HFFc6 (cell line): Measurements from ENCODE around the gene CTXND1. TPM values are rescaled to one million over a fixed set of nuclear protein-coding genes. Genes with fewer than 3 reads are reported as not detected.
A peak's percentile ranks its signal among the peaks of the same experiment; 100 is the strongest.

ENCODE experiments used
- DNase-seq: peaks from one replicate; pipeline ENCODE4 v3.0.0-alpha.2; 2018
- H3K27ac Mint-ChIP-seq: 2 replicates; pipeline ENCODE4 v1.8.0; 2020; ENCODE audit warnings: mild to moderate bottlenecking, mixed read lengths
- H3K27me3 Mint-ChIP-seq: 2 replicates; pipeline ENCODE4 v1.8.0; 2021; ENCODE audit warnings: mild to moderate bottlenecking, moderate library complexity, mixed read lengths; ENCODE audit not compliant: insufficient read depth
- H3K36me3 Mint-ChIP-seq: 2 replicates; pipeline ENCODE4 v1.8.0; 2021; ENCODE audit warnings: low read depth, mixed read lengths
- H3K4me1 Mint-ChIP-seq: 2 replicates; pipeline ENCODE4 v1.8.0; 2020; ENCODE audit warnings: low read depth, mixed read lengths
- H3K4me3 Mint-ChIP-seq: 2 replicates; pipeline ENCODE4 v1.8.0; 2020; ENCODE audit warnings: mild to moderate bottlenecking, moderate library complexity, mixed read lengths
- H3K9me3 Mint-ChIP-seq: 2 replicates; pipeline ENCODE4 v1.8.0; 2020; ENCODE audit warnings: mild to moderate bottlenecking, mixed read lengths
- CTCF ChIP-seq: fragments of 200-600 bp; sonication (generic); IDR thresholded peaks from 2 replicates; pipeline ENCODE4 v1.5.0; 2021; ENCODE audit warnings: antibody characterized with exemption, mild to moderate bottlenecking
- total RNA-seq, 6 experiments: library from RNA; stranded (reverse); fragmentation: NEBNext Ultra II Directional; extraction: Animal tissue kit (Norgen Biotek cat#: 25700); gene quantifications; 2 replicates in 1 of 6; 3 replicates in 5 of 6; pipeline ENCODE4 v1.2.3, GENCODE V29; 2021

The CTXND1 gene
- total RNA-seq, 6 experiments from 2014 or later: not detected

GRCh38 chr15:80266745-80267144 lies 14.7 kb upstream of the CTXND1 start:
- Mint-ChIP-seq H3K27ac (no peak overlapping the region), H3K9me3 (no peaks in the 10 kb centered on the region), H3K4me1 (no peaks in the 10 kb centered on the region), H3K4me3 (no peak overlapping the region), H3K36me3 (no peaks in the 10 kb centered on the region), H3K27me3 (peaks cover 20% of the 10 kb centered on the region)
- TF ChIP-seq CTCF: no peak
- no peak for DNase-seq

GRCh38 chr15:80266113-80266512 lies 14.1 kb upstream of the CTXND1 start:
- H3K4me3 Mint-ChIP-seq: no peak overlapping the region
- no peak for DNase-seq
- no peak for TF ChIP-seq CTCF
- no peaks in the 10 kb centered on the region for H3K36me3 Mint-ChIP-seq
- no peaks in the 10 kb centered on the region for H3K9me3 Mint-ChIP-seq
- H3K27me3 Mint-ChIP-seq: peaks cover 18% of the 10 kb centered on the region
- no peak overlapping the region for H3K27ac Mint-ChIP-seq
- H3K4me1 Mint-ChIP-seq: no peaks in the 10 kb centered on the region

- peaks cover 20% of the 10 kb centered on the region for H3K27me3 Mint-ChIP-seq
- no peaks in the 10 kb centered on the region for H3K36me3 Mint-ChIP-seq
- peak; percentile 5 for DNase-seq
- H3K27ac Mint-ChIP-seq: no peak overlapping the region
- no peaks in the 10 kb centered on the region for H3K9me3 Mint-ChIP-seq
- no peaks in the 10 kb centered on the region for H3K4me1 Mint-ChIP-seq
- no peak overlapping the region for H3K4me3 Mint-ChIP-seq
- no peak for TF ChIP-seq CTCF
Measured at GRCh38 chr15:80265021-80265420, 13.0 kb upstream of the CTXND1 start.

GRCh38 chr15:80264031-80264430 lies 12.0 kb upstream of the CTXND1 start:
- TF ChIP-seq CTCF: no peak
- Mint-ChIP-seq H3K4me3 (no peak overlapping the region), H3K36me3 (no peaks in the 10 kb centered on the region), H3K27me3 (peaks cover 22% of the 10 kb centered on the region), H3K9me3 (no peaks in the 10 kb centered on the region), H3K4me1 (no peaks in the 10 kb centered on the region), H3K27ac (no peak overlapping the region)
- DNase-seq: peak; percentile 6

GRCh38 chr15:80260551-80260950 lies 8.5 kb upstream of the CTXND1 start:
- H3K9me3 Mint-ChIP-seq: no peaks in the 10 kb centered on the region
- no peaks in the 10 kb centered on the region for H3K4me1 Mint-ChIP-seq
- H3K4me3 Mint-ChIP-seq: no peak overlapping the region
- no peak overlapping the region for H3K27ac Mint-ChIP-seq
- H3K36me3 Mint-ChIP-seq: no peaks in the 10 kb centered on the region
- TF ChIP-seq CTCF: no peak
- no peak for DNase-seq
- H3K27me3 Mint-ChIP-seq: peaks cover 21% of the 10 kb centered on the region

GRCh38 chr15:80259942-80260510 lies 8.0 kb upstream of the CTXND1 start:
- Mint-ChIP-seq H3K27ac (no peak overlapping the region), H3K9me3 (no peaks in the 10 kb centered on the region), H3K4me3 (no peak overlapping the region), H3K4me1 (no peaks in the 10 kb centered on the region), H3K27me3 (peaks cover 21% of the 10 kb centered on the region), H3K36me3 (no peaks in the 10 kb centered on the region)
- DNase-seq: no peak
- no peak for TF ChIP-seq CTCF
